Endothelial cell of umbilical vein (primary cell): ENCODE results near the gene HDAC7. TPM values are rescaled to one million over a fixed set of nuclear protein-coding genes. Genes with fewer than 3 reads are reported as not detected.

Experiments
- BruUV-seq: library from RNA; stranded (reverse); fragments of 400-500 nt; replicated peaks from 2 replicates; lab custom pipeline; 2021; lab: Mats Ljungman, UMichigan
- CTCF ChIA-PET: fragments of 300-600, 350-600 bp; sonication (Branson Sonifier 250); formaldehyde crosslinking; loops from one replicate; lab custom pipeline; 2021; ENCODE audit warnings: antibody characterized with exemption, inconsistent platforms; lab: Charles Lee
- POLR2A ChIA-PET: fragments of 300-600, 350-600 bp; sonication (Branson Sonifier 250); formaldehyde crosslinking; loops from one replicate; lab custom pipeline; 2021; ENCODE audit warnings: antibody characterized with exemption, inconsistent platforms; lab: Charles Lee
- DNase-seq: peaks from one replicate; pipeline ENCODE4 v3.0.0-alpha.2; 2011; ENCODE audit warnings: low read depth, low spot score
- FAIRE-seq: peaks from 2 replicates; lab custom pipeline; 2011; peaks lifted over from hg19 to GRCh38; lab: Jason Lieb, UNC
- H2AFZ ChIP-seq: 2 replicates; pipeline ENCODE4 v1.6.0; 2012; ENCODE audit warnings: low read depth, low read length, control low read depth, inconsistent platforms
- H3K27ac ChIP-seq: 2 replicates; pipeline ENCODE4 v1.5.1; 2011; ENCODE audit warnings: low read depth, mild to moderate bottlenecking, control low read depth, low read length, moderate library complexity; ENCODE audit not compliant: insufficient read depth
- H3K27me3 ChIP-seq, 2 experiments: 2 replicates each; pipeline versions ENCODE4 v1.6.0 to v1.6.1; 2011; ENCODE audit warnings: low read length in 2 of 2, mixed read lengths in 1 of 2; ENCODE audit not compliant: control insufficient read depth in 2 of 2, insufficient read depth in 2 of 2
- H3K36me3 ChIP-seq, 2 experiments: 2 replicates in 1 of 2; 3 replicates in 1 of 2; pipeline ENCODE4 v1.5.1; 2011; ENCODE audit warnings: low read length in 2 of 2, mild to moderate bottlenecking in 1 of 2, moderate library complexity in 1 of 2; ENCODE audit not compliant: control insufficient read depth in 2 of 2, insufficient read depth in 2 of 2; ENCODE audit errors: extremely low read depth in 1 of 2
- H3K4me1 ChIP-seq: 3 replicates; pipeline ENCODE4 v1.5.1; 2011; ENCODE audit warnings: mild to moderate bottlenecking, low read length; ENCODE audit not compliant: control insufficient read depth, insufficient read depth; ENCODE audit errors: extremely low read depth
- H3K4me2 ChIP-seq: 2 replicates; pipeline ENCODE4 v1.6.1; 2011; ENCODE audit warnings: low read length, control low read depth, mixed read lengths; ENCODE audit not compliant: insufficient read depth
- H3K4me3 ChIP-seq, 3 experiments: fragments of 200-600 bp in 1 of 3; sonication (generic), shearing (Covaris generic) in 1 of 3; replicated peaks in 1 of 3; 2 replicates each; pipeline ENCODE4 v1.5.1; 2011 to 2016; ENCODE audit warnings: control low read depth in 3 of 3, low read length in 3 of 3, mild to moderate bottlenecking in 2 of 3, inconsistent platforms in 1 of 3, low read depth in 1 of 3, moderate library complexity in 1 of 3; ENCODE audit not compliant: insufficient read depth in 1 of 3
- H3K79me2 ChIP-seq: 2 replicates; pipeline ENCODE4 v1.6.0; 2012; ENCODE audit warnings: low read length, inconsistent platforms; ENCODE audit not compliant: control insufficient read depth, insufficient read depth
- H3K9ac ChIP-seq: replicated peaks from 2 replicates; pipeline ENCODE3; 2011; ENCODE audit warnings: low read length, control low read depth; ENCODE audit not compliant: insufficient read depth; ENCODE audit errors: extremely low read depth
- H3K9me1 ChIP-seq: replicated peaks from 3 replicates; pipeline ENCODE4 v1.6.0; 2011; ENCODE audit warnings: mild to moderate bottlenecking, low read length; ENCODE audit not compliant: control insufficient read depth, insufficient read depth; ENCODE audit errors: extremely low read depth
- H3K9me3 ChIP-seq: replicated peaks from 2 replicates; pipeline ENCODE4 v1.5.1; 2012; ENCODE audit warnings: low read length, inconsistent platforms; ENCODE audit not compliant: control insufficient read depth, insufficient read depth
- H4K20me1 ChIP-seq: replicated peaks from 2 replicates; pipeline ENCODE3; 2011; ENCODE audit warnings: mild to moderate bottlenecking, low read length; ENCODE audit not compliant: control insufficient read depth, insufficient read depth; ENCODE audit errors: extremely low read depth
- CTCF ChIP-seq, 2 donors: IDR thresholded peaks; 1 replicate in 1 of 2; 2 replicates in 1 of 2; pipeline ENCODE4 v1.5.1; 2011; ENCODE audit warnings: low read length in 2 of 2, mild to moderate bottlenecking in 2 of 2, moderate library complexity in 2 of 2, control low read depth in 1 of 2, inconsistent platforms in 1 of 2, low read depth in 1 of 2; ENCODE audit not compliant: insufficient read depth in 1 of 2; ENCODE audit errors: extremely low read depth in 1 of 2
- EZH2 ChIP-seq: IDR thresholded peaks from 2 replicates; pipeline ENCODE4 v1.6.1; 2012; ENCODE audit warnings: borderline replicate concordance, low read depth, mild to moderate bottlenecking, moderate library complexity, low read length, inconsistent platforms; ENCODE audit not compliant: severe bottlenecking
- FOS ChIP-seq: IDR thresholded peaks from 2 replicates; pipeline ENCODE4 v1.6.1; 2011; ENCODE audit warnings: mild to moderate bottlenecking, low read length, moderate library complexity, borderline replicate concordance; ENCODE audit not compliant: insufficient read depth
- GATA2 ChIP-seq: IDR thresholded peaks from 2 replicates; pipeline ENCODE4 v1.7.0; 2011; ENCODE audit warnings: low read depth, mild to moderate bottlenecking, moderate library complexity, mixed read lengths, low read length; ENCODE audit not compliant: insufficient read length, insufficient read depth
- JUN ChIP-seq: IDR thresholded peaks from 2 replicates; pipeline ENCODE4 v1.6.1; 2011; ENCODE audit warnings: borderline replicate concordance, low read depth; ENCODE audit not compliant: insufficient read length, insufficient read depth
- MAX ChIP-seq: IDR thresholded peaks from 2 replicates; pipeline ENCODE4 v1.6.1; 2011; ENCODE audit not compliant: insufficient read depth, insufficient read length
- MYC ChIP-seq: IDR thresholded peaks from one replicate; pipeline ENCODE4 v1.6.1; 2011; ENCODE audit warnings: mild to moderate bottlenecking, low read depth, low read length
- POLR2A ChIP-seq: IDR thresholded peaks from 2 replicates; pipeline ENCODE4 v1.6.1; 2012; ENCODE audit warnings: low read depth, mild to moderate bottlenecking, control low read depth, low read length
- POLR2AphosphoS5 ChIP-seq: IDR thresholded peaks from 2 replicates; pipeline ENCODE4 v1.6.1; 2012; ENCODE audit warnings: low read depth, mild to moderate bottlenecking, control low read depth, low read length, moderate library complexity; ENCODE audit not compliant: insufficient read depth
- dilution Hi-C: fragments of 300-500 bp; cut with MboI; formaldehyde crosslinking; loops from one replicate; pipeline ENCODE4 v1.15.0; 2019; ENCODE audit warnings: low sequenced_read_pairs; ENCODE audit not compliant: extremely low pct_ligation_motif_present
- intact Hi-C: fragments of 100-400 bp; cut with micrococcal nuclease; formaldehyde crosslinking; loops from one replicate; pipeline ENCODE4 v1.10.0; 2022
- polyA plus RNA-seq, 4 experiments: library from polyadenylated mRNA; depleted of rRNA in 3 of 4; stranded (reverse) in 3 of 4; unstranded in 1 of 4; fragments of >200 nt; gene quantifications; 2 replicates each; pipeline versions ENCODE4 v1.2.1 to v1.2.3, GENCODE V29; 2011 to 2012; ENCODE audit warnings: missing spikeins in 1 of 4
- total RNA-seq: library from RNA; stranded (reverse); gene quantifications from 2 replicates; pipeline ENCODE4 v1.2.3, GENCODE V29; 2021

Gene HDAC7
- total and polyA plus RNA-seq, 2 donors (not counting 3 experiments of a cell fraction or from before 2014, with no cell fraction given): 119 to 249 TPM

GRCh38 chr12:47863985-47864384 is 44.3 kb upstream of the HDAC7 start:
- H3K27ac ChIP-seq: no peak overlapping the region
- no peaks in the 10 kb centered on the region for H3K9me3 ChIP-seq
- H4K20me1 ChIP-seq: no peaks in the 10 kb centered on the region
- H3K9ac ChIP-seq: no peak overlapping the region
- H3K9me1 ChIP-seq: no peaks in the 10 kb centered on the region
- DNase-seq: no peak
- H3K36me3 ChIP-seq: no peaks in the 10 kb centered on the region
- TF ChIP-seq POLR2AphosphoS5 (no peak), CTCF (IDR thresholded peaks at IDR 0.05; ENCODE audit: extremely low read depth in 1 of 2, insufficient read depth in 1 of 2, low read depth in 1 of 2, low read length in 2 of 2) (no peak), GATA2 (no peak), MYC (no peak), JUN (no peak), FOS (no peak), MAX (no peak), POLR2A (no peak), EZH2 (no peak)
- peaks cover 6% of the 10 kb centered on the region for H3K4me1 ChIP-seq
- FAIRE-seq: no peak
- dilution Hi-C loops (no loop called here), intact Hi-C loops (no loop called here)
- ChIA-PET CTCF (no interaction called here), POLR2A (no interaction called here)
- H2AFZ ChIP-seq: no peak overlapping the region
- no peak overlapping the region for H3K4me2 ChIP-seq
- H3K79me2 ChIP-seq: no peaks in the 10 kb centered on the region
- no TSS peak for BruUV-seq
- no peak overlapping the region for H3K4me3 ChIP-seq
- H3K27me3 ChIP-seq: no peaks in the 10 kb centered on the region
